Muscle layer of colon (tissue), 2 donors: Measurements from ENCODE around the gene BRIX1.

Experiments used
- H3K27ac ChIP-seq: one replicate; pipeline ENCODE4 v1.7.0; 2013; ENCODE audit warnings: low read depth, mild to moderate bottlenecking, low read length, moderate library complexity
- H3K27me3 ChIP-seq, 2 donors: one replicate each; pipeline ENCODE4 v1.7.0; 2013; ENCODE audit warnings: low read length in 2 of 2, mild to moderate bottlenecking in 2 of 2; ENCODE audit not compliant: insufficient read depth in 2 of 2, control insufficient read depth in 1 of 2
- H3K36me3 ChIP-seq: one replicate; pipeline ENCODE4 v1.7.0; 2013; ENCODE audit warnings: mild to moderate bottlenecking, low read length; ENCODE audit not compliant: insufficient read depth
- H3K4me1 ChIP-seq: one replicate; pipeline ENCODE4 v1.7.0; 2013; ENCODE audit warnings: mild to moderate bottlenecking, low read length; ENCODE audit not compliant: insufficient read depth
- H3K4me3 ChIP-seq, 2 donors: one replicate each; pipeline ENCODE4 v1.7.0; 2013; ENCODE audit warnings: low read length in 2 of 2, low read depth in 1 of 2, mild to moderate bottlenecking in 1 of 2, moderate library complexity in 1 of 2
- H3K9ac ChIP-seq: one replicate; pipeline ENCODE4 v1.7.0; 2013; ENCODE audit warnings: low read length
- H3K9me3 ChIP-seq: one replicate; pipeline ENCODE4 v1.7.0; 2013; ENCODE audit warnings: mild to moderate bottlenecking, low read length
- donor health status: abdominal sarcoma.
- donor health status: Adenocarcinoma of cecum.

The BRIX1 gene, protein sequence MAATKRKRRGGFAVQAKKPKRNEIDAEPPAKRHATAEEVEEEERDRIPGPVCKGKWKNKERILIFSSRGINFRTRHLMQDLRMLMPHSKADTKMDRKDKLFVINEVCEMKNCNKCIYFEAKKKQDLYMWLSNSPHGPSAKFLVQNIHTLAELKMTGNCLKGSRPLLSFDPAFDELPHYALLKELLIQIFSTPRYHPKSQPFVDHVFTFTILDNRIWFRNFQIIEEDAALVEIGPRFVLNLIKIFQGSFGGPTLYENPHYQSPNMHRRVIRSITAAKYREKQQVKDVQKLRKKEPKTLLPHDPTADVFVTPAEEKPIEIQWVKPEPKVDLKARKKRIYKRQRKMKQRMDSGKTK

DNA sequence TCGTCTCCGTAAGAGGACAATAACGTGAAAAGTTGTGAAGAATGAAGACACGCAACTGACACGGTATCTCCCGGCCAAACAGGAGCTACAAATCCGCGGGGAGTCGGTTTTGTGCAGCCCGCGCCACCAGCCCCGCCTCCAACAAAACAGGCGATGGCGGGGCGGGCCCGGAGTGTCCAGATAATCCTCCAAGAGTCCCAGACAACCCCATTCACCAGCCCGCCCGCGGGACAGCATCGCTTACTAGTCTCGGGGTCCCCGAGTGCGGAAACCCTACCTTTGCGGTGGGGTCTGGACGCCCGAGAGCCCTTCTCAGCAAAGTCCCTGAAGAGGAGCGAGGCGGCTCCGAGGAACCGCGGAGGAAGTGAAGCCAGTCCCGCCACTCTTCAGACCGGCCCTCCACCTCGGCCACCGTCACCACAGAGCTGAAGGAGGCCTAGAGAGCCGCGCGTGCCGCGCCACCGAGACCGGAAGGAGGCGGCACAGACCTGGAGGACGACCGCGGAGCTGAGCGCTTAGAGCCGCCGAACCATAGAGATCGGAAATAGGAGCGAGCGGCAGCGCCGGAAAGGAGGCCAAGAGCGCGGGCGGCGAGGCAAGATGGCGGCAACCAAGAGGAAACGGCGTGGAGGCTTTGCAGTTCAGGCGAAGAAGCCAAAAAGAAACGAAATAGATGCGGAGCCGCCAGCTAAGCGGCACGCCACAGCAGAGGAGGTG lies at the start of gene BRIX1, which contains the start of gene RAD1:
TSS of gene BRIX1 (plus strand) at position 573 of the 717 bp plus-strand sequence. CDS start at position 601, 28 bp downstream.
TSS of gene RAD1 (minus strand) at position 366 of the 717 bp plus-strand sequence. CDS start 612 bp downstream, outside the sequence.
- peak within 1 kb of the TSS; percentile 86 for H3K9ac ChIP-seq
- H3K27me3 ChIP-seq = no peaks in the 10 kb centered on the region
- peak within 1 kb of the TSS; percentile 72 to 76 for H3K4me3 ChIP-seq
- peaks cover 18% of the 10 kb centered on the region for H3K36me3 ChIP-seq
- H3K27ac ChIP-seq = peak within 1 kb of the TSS; percentile 80
- no peaks in the 10 kb centered on the region for H3K9me3 ChIP-seq
- peaks cover 26% of the 10 kb centered on the region for H3K4me1 ChIP-seq

DNA sequence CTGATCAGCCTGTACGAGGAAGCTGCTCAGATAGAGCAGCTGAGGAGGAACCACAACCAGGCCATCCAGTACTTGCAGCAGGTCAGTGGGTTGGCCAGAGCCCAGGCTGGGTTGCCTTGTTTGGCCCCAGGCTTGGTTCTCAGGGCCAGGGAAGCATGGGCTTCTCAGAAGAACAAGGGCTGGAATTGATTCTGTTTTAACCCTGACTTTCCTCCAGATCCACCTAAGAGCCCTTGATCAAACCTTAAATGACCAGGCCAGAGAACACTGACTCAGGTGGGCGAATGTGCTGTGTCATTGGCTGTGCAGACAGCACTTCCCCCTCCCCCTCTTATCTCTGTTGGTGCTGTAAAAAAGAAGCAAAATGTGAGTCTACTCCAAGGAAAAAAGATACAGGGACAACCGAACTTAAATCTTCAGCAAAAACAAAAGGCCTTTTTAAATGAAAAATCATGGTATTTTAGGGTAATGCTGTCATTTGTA lies 48.5 kb upstream of the BRIX1 start:
- no peak overlapping the region for H3K4me3 ChIP-seq
- no peak overlapping the region for H3K9ac ChIP-seq
- no peak overlapping the region for H3K27ac ChIP-seq
- no peaks in the 10 kb centered on the region for H3K27me3 ChIP-seq
- H3K36me3 ChIP-seq = no peaks in the 10 kb centered on the region
- H3K9me3 ChIP-seq = no peaks in the 10 kb centered on the region
- H3K4me1 ChIP-seq = no peaks in the 10 kb centered on the region

DNA sequence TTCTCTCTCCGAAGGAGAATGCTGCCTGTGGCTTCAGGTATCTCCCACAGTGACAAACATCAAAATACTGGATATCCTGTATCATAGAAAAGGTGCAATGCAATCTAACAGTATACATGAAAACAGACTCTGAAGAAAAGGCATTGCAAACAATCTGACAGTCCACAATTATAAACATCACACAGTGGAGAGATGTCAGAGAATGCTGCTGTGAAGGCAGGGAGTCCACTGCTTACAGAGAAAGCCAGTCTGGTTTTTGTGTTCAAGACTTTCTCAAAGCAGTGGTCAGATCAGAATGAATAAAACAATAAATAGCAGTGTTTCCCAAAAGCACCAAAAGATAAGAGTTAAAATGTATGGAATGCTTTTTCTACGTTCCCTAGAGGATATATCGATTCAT lies 47.9 kb upstream of the BRIX1 start:
- no peak overlapping the region for H3K4me3 ChIP-seq
- H3K36me3 ChIP-seq = no peaks in the 10 kb centered on the region
- H3K27ac ChIP-seq = no peak overlapping the region
- no peaks in the 10 kb centered on the region for H3K9me3 ChIP-seq
- no peaks in the 10 kb centered on the region for H3K4me1 ChIP-seq
- H3K9ac ChIP-seq = no peak overlapping the region
- H3K27me3 ChIP-seq = no peaks in the 10 kb centered on the region

DNA sequence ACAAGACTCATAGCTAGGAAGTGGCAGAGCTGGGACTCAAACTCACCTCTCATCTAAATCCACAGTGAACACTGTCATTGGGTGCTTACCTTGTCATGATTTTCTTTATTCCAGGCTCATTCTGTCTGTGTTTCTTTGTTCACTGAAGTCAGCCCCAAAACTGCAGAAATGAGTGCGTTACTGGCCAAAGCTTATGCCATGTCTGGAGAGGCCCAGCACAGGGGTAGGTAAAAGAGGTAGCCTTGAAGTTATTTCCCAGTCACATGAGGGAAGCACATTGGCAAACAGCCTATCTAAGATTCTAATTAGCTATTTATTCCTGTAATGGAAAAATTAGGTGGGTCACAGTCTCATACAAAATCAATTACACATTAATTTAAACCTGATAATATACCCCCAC lies 46.7 kb upstream of the BRIX1 start:
- no peaks in the 10 kb centered on the region for H3K27me3 ChIP-seq

DNA sequence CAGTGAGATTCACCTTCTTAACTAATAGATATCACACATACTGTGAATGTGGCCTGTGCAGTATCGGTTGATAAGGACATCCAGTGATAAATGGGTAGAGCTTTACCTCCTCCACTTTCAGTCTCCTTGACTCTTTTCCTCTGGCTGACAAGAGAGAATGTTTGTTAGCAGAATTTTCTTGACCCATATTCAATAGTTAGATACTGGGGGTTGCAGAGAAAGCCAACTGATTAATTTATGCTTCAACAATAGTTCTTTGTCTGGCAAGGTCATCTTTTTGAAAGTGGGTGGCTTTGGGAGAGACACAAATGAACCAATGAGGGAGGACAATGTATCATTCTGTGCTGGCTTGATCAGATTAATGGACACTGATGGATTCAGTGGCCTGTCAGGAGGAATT lies 46.3 kb upstream of the BRIX1 start:
- H3K4me1 ChIP-seq = no peaks in the 10 kb centered on the region
- H3K36me3 ChIP-seq = no peaks in the 10 kb centered on the region
- H3K9me3 ChIP-seq = no peaks in the 10 kb centered on the region
- no peak overlapping the region for H3K4me3 ChIP-seq
- no peaks in the 10 kb centered on the region for H3K27me3 ChIP-seq
- no peak overlapping the region for H3K27ac ChIP-seq
- no peak overlapping the region for H3K9ac ChIP-seq

More for the DNA sequence above, 46.7 kb upstream of the BRIX1 start:
- Histone ChIP-seq H3K36me3 (no peaks in the 10 kb centered on the region), H3K4me1 (no peaks in the 10 kb centered on the region), H3K9me3 (no peaks in the 10 kb centered on the region), H3K27ac (no peak overlapping the region), H3K4me3 (no peak overlapping the region), H3K9ac (no peak overlapping the region)

DNA sequence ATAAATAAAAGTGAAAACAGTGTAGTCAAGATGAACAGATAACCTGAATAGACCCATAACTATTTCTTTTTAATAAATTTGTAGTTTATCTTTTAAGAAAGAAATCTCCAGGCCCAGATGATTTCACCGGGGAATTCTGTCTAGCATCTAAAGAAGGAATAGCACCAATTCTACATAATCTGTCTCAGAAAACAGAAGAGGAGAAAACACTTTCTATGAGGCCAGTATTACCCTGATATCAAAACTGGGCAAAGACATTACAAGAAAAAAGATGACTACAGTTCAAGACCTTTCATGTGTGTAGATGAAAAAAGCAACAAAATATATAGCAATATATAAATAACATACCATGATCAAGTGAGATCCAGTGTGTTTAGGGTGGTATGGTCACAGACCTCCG lies 45.1 kb upstream of the BRIX1 start:
- no peak overlapping the region for H3K27ac ChIP-seq
- H3K9ac ChIP-seq = no peak overlapping the region
- no peaks in the 10 kb centered on the region for H3K9me3 ChIP-seq
- H3K36me3 ChIP-seq = no peaks in the 10 kb centered on the region
- no peaks in the 10 kb centered on the region for H3K27me3 ChIP-seq
- no peak overlapping the region for H3K4me3 ChIP-seq
- H3K4me1 ChIP-seq = no peaks in the 10 kb centered on the region

DNA sequence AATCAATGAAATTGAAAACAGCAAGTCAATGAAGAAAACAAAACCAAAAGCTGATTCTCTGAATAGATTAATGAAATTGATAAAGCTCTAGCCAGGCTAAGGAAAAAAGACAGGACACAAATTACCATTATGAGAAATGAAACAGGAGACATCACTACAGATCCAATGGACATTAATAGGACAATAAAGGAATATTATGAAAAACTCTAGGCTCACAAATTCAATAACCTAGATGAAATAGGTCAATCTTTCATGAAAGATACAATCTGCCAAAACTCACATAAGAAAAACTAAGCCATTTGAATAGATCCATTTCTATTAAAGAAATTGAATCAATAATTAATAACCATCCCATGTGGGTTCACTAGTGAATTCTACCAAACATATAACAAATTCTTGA lies 39.2 kb upstream of the BRIX1 start:
- Histone ChIP-seq H3K9me3 (no peaks in the 10 kb centered on the region), H3K27ac (no peak overlapping the region), H3K4me1 (no peaks in the 10 kb centered on the region), H3K9ac (no peak overlapping the region), H3K36me3 (no peaks in the 10 kb centered on the region), H3K4me3 (no peak overlapping the region), H3K27me3 (no peaks in the 10 kb centered on the region)

DNA sequence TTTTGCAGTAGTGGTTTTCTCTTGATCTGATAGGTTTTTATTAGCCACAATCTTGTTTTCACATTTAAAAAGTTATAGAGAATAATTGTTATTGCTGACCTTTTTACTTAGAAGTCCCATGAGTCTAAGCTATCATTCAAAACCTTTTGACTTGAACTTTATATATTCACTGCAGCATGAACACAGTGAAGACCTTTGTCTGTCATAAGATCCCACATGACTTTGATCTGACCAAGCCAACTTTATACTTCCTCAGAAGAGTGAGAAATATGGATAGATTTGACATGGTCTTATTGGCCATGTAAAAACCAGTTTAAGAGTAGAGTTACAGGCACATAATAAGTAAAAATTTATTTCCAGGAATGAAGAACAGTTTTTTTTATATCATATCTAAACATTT lies 34.3 kb upstream of the BRIX1 start:
- no peaks in the 10 kb centered on the region for H3K4me1 ChIP-seq
- H3K9me3 ChIP-seq = no peaks in the 10 kb centered on the region
- H3K4me3 ChIP-seq = no peak overlapping the region
- no peaks in the 10 kb centered on the region for H3K36me3 ChIP-seq
- no peak overlapping the region for H3K27ac ChIP-seq
- no peak overlapping the region for H3K9ac ChIP-seq
- H3K27me3 ChIP-seq = no peaks in the 10 kb centered on the region

DNA sequence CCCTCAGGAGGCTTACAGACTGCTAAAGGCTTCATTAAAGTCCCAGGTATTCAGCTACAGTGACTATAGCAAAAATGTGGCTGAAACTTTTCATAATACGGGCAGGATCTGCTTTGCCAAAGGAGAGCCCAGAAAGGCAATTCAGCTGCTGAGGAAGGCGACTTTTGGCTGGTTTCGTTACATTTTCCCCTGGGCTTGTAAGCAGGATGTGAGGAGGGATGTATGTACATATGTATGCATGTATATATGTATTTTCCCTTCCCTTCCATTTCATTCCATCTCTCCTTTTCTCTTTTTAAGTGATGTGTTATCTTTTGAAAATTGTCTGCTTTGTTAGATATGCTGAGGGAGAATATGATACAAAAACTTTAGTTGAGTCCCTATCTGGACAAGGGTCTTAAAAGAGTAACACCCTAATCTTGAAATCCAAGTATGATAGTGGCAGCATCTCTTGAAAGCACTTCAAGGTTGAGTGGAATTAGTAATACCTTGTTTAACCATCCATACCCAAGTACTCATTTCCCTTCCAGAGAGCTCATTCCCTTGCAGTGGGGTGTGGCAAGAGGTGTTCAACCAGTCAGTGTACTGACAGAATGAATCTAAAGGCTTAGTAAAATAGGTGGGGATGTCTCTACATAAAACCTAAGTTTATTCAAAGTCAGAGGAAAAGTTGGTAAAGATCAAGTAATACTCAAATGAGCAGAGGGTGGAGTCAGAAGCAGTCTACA lies 29.0 kb upstream of the BRIX1 start:
- Histone ChIP-seq H3K36me3 (no peaks in the 10 kb centered on the region), H3K9me3 (no peaks in the 10 kb centered on the region)

DNA sequence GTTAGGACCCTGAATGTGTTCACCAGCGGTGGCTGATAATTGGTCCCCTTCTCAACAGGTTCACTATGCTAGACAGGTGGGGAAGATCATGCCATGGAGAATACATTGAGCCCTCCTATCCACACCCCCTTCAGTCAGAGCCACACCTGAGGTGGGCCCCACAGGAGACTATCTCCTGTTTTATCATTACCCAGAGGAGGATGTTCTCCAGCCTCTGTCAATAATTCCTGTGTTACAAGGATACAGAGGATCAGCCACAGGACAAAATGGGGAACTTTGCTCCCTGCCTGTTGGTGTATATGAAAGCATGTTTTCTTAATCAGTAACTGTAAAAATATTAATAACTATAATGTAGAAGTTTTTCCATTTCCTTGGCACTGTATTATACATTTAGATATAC lies 26.1 kb upstream of the BRIX1 start:
- Histone ChIP-seq H3K36me3 (no peaks in the 10 kb centered on the region), H3K4me3 (no peak overlapping the region), H3K9ac (no peak overlapping the region), H3K27me3 (no peaks in the 10 kb centered on the region), H3K4me1 (no peaks in the 10 kb centered on the region), H3K9me3 (no peaks in the 10 kb centered on the region), H3K27ac (no peak overlapping the region)

More for the DNA sequence above, 29.0 kb upstream of the BRIX1 start:
- H3K9ac ChIP-seq = no peak overlapping the region
- no peak overlapping the region for H3K27ac ChIP-seq
- H3K27me3 ChIP-seq = no peaks in the 10 kb centered on the region
- no peak overlapping the region for H3K4me3 ChIP-seq
- H3K4me1 ChIP-seq = no peaks in the 10 kb centered on the region

DNA sequence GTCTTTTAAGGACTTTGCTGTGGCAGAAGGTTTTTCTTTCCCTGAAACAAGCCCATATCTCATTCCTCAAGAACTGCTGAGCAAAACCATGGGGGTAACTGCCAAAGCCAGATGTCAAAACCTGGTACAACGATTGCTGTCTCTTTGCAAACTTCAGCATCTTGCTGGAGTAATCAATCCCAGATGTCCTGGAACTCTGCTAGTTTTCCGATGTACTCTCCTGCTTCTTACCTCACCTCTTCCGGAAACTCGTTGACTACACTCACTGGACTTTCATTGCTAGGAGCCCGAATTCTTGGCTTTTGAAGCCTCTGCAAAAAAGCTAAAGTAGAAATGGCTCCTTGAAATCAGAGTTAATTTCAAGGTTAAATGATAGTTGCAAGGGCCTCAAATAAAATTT lies 23.5 kb upstream of the BRIX1 start:
- H3K9ac ChIP-seq = no peak overlapping the region
- no peaks in the 10 kb centered on the region for H3K4me1 ChIP-seq
- no peak overlapping the region for H3K27ac ChIP-seq
- H3K9me3 ChIP-seq = no peaks in the 10 kb centered on the region
- H3K4me3 ChIP-seq = no peak overlapping the region
- H3K27me3 ChIP-seq = no peaks in the 10 kb centered on the region
- no peaks in the 10 kb centered on the region for H3K36me3 ChIP-seq
